Measurements from ENCODE around the gene COL16A1.

COL16A1 gene

DNA sequence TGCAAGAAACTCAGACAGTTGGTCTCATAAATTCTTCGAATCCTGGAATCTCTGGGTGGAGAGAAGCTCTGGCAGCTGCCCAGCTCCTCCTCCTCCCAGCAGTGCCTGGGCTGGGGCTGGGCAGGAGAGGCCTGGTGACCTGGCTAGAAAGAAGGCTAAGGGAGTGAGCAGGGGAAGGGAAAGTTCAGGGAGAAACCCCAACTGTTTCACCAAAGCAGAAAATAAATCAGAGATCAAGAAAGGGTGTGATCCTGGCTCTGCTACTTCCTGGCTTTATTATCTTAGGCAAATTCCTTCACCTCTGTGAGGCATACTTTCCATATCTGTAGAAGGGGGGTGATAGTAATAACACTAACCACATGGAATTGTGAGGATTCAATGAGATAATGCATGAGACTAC lies 8.8 kb upstream of the COL16A1 start:
- H3F3A ChIP-seq (ENCODE audit: low read depth) = no peaks in the 10 kb centered on the region
- no peaks in the 10 kb centered on the region for H3K9me3 ChIP-seq (ENCODE audit: insufficient read depth, low read depth, low read length)
- H3K79me2 ChIP-seq (ENCODE audit: insufficient read depth, low read length) = no peaks in the 10 kb centered on the region
- no peaks in the 10 kb centered on the region for H4K20me1 ChIP-seq (ENCODE audit: insufficient read depth, low read length, poor library complexity, severe bottlenecking)
- H3K27me3 ChIP-seq (ENCODE audit: insufficient read depth, low read length, poor library complexity, severe bottlenecking) = no peaks in the 10 kb centered on the region
- no peak overlapping the region for H3K4me3 ChIP-seq (ENCODE audit: low read length, poor library complexity, severe bottlenecking)
- no peak overlapping the region for H3K9ac ChIP-seq (ENCODE audit: low read depth, low read length, poor library complexity, severe bottlenecking)
- no peaks in the 10 kb centered on the region for H3K4me1 ChIP-seq (ENCODE audit: insufficient read depth, low read length, poor library complexity, severe bottlenecking)
- H3K4me2 ChIP-seq (ENCODE audit: low read depth, low read length, poor library complexity, severe bottlenecking) = no peak overlapping the region
- H2AFZ ChIP-seq (ENCODE audit: low read length) = no peak overlapping the region
- no peaks in the 10 kb centered on the region for H3K9me2 ChIP-seq (replicated peaks; ENCODE audit: low read depth, low read length)
- TF ChIP-seq, protein P1, sequence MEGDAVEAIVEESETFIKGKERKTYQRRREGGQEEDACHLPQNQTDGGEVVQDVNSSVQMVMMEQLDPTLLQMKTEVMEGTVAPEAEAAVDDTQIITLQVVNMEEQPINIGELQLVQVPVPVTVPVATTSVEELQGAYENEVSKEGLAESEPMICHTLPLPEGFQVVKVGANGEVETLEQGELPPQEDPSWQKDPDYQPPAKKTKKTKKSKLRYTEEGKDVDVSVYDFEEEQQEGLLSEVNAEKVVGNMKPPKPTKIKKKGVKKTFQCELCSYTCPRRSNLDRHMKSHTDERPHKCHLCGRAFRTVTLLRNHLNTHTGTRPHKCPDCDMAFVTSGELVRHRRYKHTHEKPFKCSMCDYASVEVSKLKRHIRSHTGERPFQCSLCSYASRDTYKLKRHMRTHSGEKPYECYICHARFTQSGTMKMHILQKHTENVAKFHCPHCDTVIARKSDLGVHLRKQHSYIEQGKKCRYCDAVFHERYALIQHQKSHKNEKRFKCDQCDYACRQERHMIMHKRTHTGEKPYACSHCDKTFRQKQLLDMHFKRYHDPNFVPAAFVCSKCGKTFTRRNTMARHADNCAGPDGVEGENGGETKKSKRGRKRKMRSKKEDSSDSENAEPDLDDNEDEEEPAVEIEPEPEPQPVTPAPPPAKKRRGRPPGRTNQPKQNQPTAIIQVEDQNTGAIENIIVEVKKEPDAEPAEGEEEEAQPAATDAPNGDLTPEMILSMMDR (conservative IDR thresholded peaks at IDR 0.05; ENCODE audit: low read length) = no peak
- TF ChIP-seq EZH2phosphoT487 (IDR thresholded peaks at IDR 0.05; ENCODE audit: borderline replicate concordance) = no peak
- no peaks in the 10 kb centered on the region for H3K36me3 ChIP-seq (ENCODE audit: insufficient read depth, low read length)

DNA sequence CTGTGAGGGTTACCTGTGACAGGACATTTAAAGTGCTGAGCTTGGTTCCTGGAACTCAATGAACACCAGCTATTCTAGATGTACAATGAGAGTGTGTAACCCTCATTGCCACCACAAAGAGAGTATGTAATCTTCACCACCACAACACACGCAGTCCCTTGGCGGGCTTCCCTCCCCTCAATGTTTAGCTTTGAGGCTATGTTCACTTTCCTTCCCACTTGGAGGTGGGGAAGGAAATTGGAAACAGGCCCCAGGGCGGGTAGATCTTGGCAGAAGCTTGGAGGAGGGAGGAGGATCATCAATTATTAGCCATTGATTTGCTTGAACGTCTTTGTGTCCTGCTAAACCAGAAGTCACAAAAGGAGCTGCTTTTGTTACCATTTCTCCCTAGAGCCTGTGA lies 8.3 kb upstream of the COL16A1 start:
- H3K4me2 ChIP-seq (ENCODE audit: low read depth, low read length, poor library complexity, severe bottlenecking) = no peak overlapping the region
- H2AFZ ChIP-seq (ENCODE audit: low read length) = no peak overlapping the region
- no peak overlapping the region for H3K9ac ChIP-seq (ENCODE audit: low read depth, low read length, poor library complexity, severe bottlenecking)

DNA sequence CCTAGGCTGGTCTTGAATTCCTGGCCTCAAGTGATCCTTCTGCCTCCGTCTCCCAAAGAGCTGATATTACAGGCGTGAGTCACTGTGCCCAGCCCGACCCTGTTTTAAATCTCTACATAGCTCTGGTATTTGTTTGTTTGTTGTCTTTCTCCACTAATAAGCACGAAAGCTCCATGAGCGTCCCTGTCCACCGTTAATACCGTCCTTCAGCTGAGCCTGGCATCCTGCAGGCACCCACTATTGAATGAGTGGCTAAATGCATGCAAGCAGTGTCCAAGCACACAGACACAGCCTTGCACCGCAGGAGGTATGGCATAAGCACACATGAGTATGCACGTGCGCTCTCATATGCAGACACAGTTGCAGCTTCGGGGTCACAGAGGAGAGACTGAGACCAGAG lies 4.5 kb upstream of the COL16A1 start:
- H3K27me3 ChIP-seq (ENCODE audit: insufficient read depth, low read length, poor library complexity, severe bottlenecking) = no peaks in the 10 kb centered on the region
- no peaks in the 10 kb centered on the region for H3K9me3 ChIP-seq (ENCODE audit: insufficient read depth, low read depth, low read length)
- no peaks in the 10 kb centered on the region for H3F3A ChIP-seq (ENCODE audit: low read depth)
- no peaks in the 10 kb centered on the region for H3K79me2 ChIP-seq (ENCODE audit: insufficient read depth, low read length)
- TF ChIP-seq EZH2phosphoT487 (IDR thresholded peaks at IDR 0.05; ENCODE audit: borderline replicate concordance) = no peak
- TF ChIP-seq, protein P1 (conservative IDR thresholded peaks at IDR 0.05; ENCODE audit: low read length) = no peak
- H3K4me2 ChIP-seq (ENCODE audit: low read depth, low read length, poor library complexity, severe bottlenecking) = no peak overlapping the region
- H3K4me3 ChIP-seq (ENCODE audit: low read length, poor library complexity, severe bottlenecking) = no peak overlapping the region
- H3K36me3 ChIP-seq (ENCODE audit: insufficient read depth, low read length) = no peaks in the 10 kb centered on the region
- no peak overlapping the region for H3K9ac ChIP-seq (ENCODE audit: low read depth, low read length, poor library complexity, severe bottlenecking)
- H2AFZ ChIP-seq (ENCODE audit: low read length) = no peak overlapping the region
- H3K9me2 ChIP-seq (replicated peaks; ENCODE audit: low read depth, low read length) = no peaks in the 10 kb centered on the region
- H4K20me1 ChIP-seq (ENCODE audit: insufficient read depth, low read length, poor library complexity, severe bottlenecking) = no peaks in the 10 kb centered on the region
- H3K4me1 ChIP-seq (ENCODE audit: insufficient read depth, low read length, poor library complexity, severe bottlenecking) = peaks cover 17% of the 10 kb centered on the region

More for the DNA sequence above, 8.3 kb upstream of the COL16A1 start:
- TF ChIP-seq, protein P1 (conservative IDR thresholded peaks at IDR 0.05; ENCODE audit: low read length) = no peak
- no peak for TF ChIP-seq EZH2phosphoT487 (IDR thresholded peaks at IDR 0.05; ENCODE audit: borderline replicate concordance)
- Histone ChIP-seq H3K9me3 (ENCODE audit: insufficient read depth, low read depth, low read length) (no peaks in the 10 kb centered on the region), H3K4me3 (ENCODE audit: low read length, poor library complexity, severe bottlenecking) (no peak overlapping the region), H3K9me2 (replicated peaks; ENCODE audit: low read depth, low read length) (no peaks in the 10 kb centered on the region), H3K79me2 (ENCODE audit: insufficient read depth, low read length) (no peaks in the 10 kb centered on the region), H4K20me1 (ENCODE audit: insufficient read depth, low read length, poor library complexity, severe bottlenecking) (no peaks in the 10 kb centered on the region), H3F3A (ENCODE audit: low read depth) (no peaks in the 10 kb centered on the region), H3K36me3 (ENCODE audit: insufficient read depth, low read length) (no peaks in the 10 kb centered on the region), H3K4me1 (ENCODE audit: insufficient read depth, low read length, poor library complexity, severe bottlenecking) (no peaks in the 10 kb centered on the region), H3K27me3 (ENCODE audit: insufficient read depth, low read length, poor library complexity, severe bottlenecking) (no peaks in the 10 kb centered on the region)

All from Loucy (cell line).